CD4-positive, alpha-beta T cell treated with Interferon alpha-2 for 1 hour (primary cell): Measurements from ENCODE around the gene FARP1.

ENCODE experiments used
- DNase-seq, 2 donors: peaks; one replicate each; pipeline ENCODE4 v3.0.0-alpha.2; 2020 to 2022

FARP1 gene

DNA sequence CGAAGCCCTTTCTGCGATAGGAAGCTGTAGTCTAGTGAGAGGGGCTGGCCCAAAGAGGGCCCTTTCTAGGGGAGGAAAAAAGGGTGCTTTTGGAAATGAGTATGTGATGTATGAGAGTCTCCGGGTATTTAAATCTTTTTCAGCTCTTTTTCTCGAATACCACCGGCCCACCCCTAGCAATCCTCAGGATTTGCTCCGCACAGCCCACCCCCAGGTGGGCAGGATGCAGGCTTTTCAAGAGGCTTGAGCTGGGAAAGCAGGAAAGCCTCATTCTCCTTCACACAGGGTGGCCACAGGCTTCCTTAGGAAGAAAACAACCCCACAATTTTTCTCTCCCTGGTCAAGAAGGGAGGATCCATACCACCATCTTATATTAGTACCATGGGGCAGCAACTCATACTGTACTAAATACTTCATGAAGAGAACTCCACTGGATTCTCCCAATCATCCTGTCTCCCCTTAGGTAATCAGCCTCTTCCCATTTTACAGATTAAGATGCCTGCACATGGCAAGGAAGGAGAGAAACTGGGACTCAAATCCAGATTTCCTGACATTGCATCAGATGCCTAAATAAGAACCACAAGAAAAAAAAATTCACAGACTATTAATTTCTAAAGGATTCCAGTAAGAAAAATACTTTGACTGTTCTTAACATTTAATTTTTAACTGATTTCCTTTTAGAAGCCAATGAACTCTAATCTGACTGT, 349.6 kb downstream of the FARP1 start:
- no peak for DNase-seq

DNA sequence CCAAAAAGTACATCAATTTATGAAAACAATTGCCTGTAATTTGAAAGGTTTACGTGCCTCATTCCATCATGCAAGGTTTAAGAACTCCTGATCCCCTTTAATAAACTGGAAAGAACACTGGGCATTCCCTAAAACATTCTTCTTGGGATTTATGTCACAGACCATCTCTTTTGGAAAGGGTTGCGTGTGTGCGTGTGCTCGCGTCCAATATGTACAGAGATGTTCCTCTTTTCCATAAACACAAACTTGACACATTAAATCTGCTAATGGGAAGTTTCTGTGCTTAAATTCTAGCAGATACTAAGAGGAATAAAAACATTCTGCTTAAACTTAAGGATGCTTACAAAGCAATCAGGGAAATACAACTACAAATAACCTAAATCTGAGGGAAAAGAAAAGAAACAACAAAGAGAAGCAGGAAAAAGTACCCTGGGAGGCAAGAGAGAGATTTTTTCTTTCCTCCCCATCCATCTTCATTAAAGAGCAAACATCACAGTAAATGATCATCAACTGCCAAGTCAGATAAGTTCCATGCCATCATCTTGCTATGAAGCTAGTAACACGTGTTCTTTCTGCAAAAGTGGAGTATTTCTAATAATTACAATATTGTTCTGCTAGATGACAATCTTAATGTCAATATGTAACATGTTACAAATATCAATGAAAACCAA, 350.3 kb downstream of the FARP1 start:
- DNase-seq = no peak

DNA sequence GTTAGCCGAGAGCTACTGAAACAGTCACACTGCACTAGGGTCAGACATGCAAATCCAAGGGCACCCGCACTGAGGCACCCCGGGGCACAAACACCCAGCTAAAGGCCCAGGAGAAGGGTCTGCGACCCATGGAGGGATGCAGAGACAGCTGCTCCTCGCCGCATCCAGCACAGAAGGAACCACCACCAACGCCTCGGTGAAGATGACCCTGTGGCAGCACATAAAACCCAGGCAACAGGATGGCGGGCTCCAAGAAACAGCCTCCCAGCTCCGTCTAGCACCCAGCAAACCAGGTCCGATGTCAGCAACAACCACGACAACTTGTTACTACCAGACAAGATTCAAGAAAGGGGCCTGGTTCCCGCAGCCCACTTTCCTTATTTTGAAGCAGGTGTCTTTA, 351.9 kb downstream of the FARP1 start:
- DNase-seq = no peak

DNA sequence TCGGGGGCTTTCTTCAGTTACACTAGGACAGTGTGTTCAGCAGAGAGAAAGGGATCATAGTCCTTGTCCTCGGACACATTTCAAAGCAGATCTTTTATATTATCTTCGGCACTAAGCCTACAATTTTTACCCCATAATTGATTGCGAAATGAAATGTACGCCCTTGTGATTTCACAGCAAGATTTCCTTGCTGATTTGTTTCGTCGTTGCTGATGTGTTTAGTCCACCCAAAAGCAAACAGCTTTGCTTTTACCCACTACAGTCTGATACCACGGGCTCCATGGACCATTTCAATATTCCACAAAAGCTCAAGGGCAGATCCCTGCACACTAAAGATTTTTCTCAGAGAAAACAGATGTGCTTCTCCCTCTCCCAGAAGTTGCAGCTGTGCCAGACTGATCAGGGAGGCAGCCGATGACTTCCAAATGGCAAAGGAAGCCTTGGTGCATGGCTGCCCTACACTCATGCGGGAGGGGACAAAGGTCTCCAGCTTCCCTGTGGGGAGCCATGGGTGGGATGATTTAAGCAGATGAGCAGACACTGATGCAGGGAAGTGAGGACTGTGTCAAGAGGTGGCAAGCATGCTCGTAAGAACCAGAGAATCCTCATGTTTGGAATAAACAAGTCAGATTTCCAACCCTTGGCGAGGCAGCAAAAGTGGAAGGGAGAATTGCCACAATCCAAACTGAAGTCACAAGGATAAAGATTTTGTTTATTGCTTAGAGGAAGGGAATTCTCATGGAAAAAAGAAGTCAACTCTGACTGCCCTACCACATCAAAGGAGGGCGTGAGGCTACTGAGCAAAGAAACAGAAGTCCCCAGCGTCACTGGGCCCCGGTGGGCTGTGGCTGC, 353.0 kb downstream of the FARP1 start:
- no peak for DNase-seq

DNA sequence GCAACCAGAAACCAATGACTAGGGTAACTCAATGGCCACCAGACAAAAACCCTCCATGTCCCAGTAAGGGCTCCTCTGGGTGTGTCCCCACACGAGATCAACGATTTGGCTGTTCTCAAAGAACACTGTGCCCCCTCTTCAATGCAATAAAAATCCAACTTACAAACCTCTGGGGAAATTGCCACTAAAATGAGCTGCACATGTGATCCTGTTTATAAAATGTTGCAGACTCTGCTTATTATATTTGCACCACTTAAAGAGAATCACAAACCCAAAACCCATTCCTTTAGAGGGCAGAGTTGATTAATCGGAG, 353.5 kb downstream of the FARP1 start:
- DNase-seq = no peak

DNA sequence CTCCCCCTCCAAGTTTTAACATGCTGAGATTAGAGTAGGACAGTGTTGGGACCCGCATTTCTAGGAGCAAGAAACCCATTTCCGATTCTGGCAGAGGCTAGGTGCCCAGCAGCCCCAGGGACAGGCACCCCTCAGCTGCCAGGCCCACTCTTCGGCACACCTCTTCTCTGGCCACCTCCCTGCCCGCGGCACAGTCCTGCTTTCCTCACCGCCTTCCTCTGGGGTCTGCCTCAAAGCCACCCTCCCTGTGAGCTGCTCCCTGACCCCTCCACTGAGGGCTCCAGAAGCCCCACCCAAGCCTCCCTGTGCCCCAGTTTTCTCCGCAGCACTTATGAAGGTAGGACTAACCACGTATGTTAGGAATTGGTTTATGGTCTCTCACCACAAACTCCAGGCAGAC, 354.1 kb downstream of the FARP1 start:
- DNase-seq = no peak

DNA sequence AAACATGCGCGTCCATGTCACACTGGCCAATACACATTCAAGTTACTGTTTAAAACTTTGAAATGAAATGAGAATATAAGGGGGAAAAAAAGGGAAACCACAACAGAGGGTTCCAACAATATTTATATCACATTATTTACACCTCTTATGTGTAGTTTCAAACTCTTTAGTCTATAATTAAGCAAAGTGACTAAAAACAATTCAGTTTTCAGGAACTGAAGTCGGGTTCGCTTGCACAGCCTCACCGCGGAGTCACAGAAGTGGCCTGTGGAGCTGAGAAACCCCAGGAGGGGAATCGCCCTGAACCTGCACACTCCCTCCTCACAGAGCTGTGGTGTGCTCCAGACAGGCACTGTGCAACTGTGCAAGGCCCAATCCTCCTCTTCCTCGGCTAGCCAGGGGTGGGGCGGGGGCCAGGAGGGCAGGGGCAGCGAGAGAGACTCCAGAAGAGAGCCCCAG, 358.1 kb downstream of the FARP1 start:
- no peak for DNase-seq

DNA sequence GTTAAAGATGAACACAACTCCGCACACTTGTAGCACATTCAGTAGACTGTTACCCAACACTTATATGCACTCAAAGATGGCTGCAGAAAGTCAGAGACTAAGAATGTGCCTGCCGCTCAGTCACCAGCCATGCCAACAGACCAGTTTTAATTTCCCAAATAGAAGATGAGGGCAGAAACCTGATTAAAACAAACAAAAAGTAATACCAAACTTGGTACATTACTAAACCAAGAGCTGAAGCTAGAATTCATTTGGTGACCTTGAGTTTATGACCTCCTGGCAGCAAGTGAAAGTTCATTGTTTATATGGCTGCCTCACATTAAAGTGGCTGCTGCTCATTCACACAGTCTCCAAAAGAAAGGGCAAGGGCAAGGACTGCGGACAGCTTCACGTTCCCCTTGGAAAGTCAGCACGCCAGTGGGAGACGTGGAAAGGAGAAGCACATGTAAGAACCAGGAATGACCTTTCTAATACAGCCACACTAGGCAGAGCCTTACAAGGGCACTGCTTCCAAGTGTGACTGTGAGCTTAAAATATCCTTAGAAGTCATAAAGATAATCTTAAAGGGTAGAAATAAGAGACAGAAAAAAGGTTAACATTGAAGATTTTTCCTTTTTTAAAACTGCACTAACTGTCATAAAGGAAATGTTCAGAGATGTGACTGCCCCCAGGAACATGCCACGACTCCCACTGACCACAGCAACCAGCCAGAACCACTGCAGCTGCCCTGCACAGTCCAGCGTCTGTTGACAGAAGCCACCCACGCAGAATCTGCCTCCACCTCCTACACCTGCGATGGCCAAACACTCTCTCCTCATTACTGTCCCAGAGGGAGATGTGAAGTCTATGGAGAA, 360.5 kb downstream of the FARP1 start:
- no peak for DNase-seq

DNA sequence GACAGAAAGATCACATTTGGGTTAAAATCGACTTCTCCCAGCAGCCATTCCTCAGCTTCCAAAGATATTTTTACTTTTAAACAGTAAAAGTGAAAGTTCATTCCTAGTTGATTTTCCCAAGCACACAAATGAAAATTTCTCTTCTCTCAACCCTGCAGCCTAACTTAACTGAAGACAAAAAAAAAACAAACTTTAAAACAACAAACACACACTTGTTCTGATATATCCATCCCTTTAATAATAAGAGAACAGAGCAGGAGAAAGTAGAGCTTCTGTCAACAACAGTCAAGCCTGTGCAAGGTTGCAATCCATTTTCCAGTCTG, 361.1 kb downstream of the FARP1 start:
- DNase-seq = no peak

DNA sequence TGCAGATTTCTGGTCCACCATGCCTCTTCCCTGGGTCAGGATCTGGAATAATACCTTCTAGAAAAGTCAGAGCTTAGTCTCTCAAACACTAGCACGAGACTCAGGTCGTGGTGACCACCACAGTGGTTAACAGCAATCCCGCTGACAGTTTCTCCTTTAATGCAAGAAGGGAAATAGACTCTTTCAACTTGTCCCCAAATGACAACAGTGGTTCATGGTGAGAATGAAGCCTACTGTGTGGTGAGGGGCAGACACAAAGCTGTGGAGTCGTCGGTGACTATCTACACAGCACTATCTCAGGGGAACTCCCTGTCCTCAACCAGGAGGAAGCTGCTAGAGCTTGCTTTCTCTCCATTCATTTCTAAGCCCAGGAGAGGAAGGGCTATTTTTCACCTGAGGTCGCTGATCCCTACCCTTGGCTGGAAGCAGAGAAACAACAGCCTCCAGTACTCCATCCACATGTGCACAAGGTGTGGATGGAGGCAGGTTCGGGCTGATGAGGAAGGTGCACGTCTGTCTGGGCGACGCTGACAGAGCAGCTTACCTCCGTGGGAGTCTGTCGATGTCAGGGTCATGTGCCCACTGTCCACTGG, 361.6 kb downstream of the FARP1 start:
- DNase-seq = peak in 1 of 2 donors; percentile 31
